Stimulated activated naive CD4-positive, alpha-beta T cell (primary cell): ENCODE data around the gene IRF8.

Experiments used
- DNase-seq, 6 experiments: peaks; one replicate each; lab custom pipeline; 2025; lab: John Stamatoyannopoulos, UW

The IRF8 gene

GRCh38 chr16:85959686-85960085 lies 60.7 kb downstream of the IRF8 start:
- no peak for DNase-seq

GRCh38 chr16:85960486-85961046 lies 61.6 kb downstream of the IRF8 start:
- DNase-seq, result no peak

GRCh38 chr16:85961988-85962915 lies 63.3 kb downstream of the IRF8 start:
- DNase-seq, result no peak

GRCh38 chr16:85963753-85964285 lies 64.9 kb downstream of the IRF8 start:
- DNase-seq, result no peak

GRCh38 chr16:85965125-85965524 lies 66.2 kb downstream of the IRF8 start:
- DNase-seq, result no peak

- no peak for DNase-seq
Observed at GRCh38 chr16:85967111-85967510, 68.1 kb downstream of the IRF8 start.

GRCh38 chr16:85968041-85968920 lies 69.3 kb downstream of the IRF8 start:
- DNase-seq, result no peak

GRCh38 chr16:85969159-85969558 lies 70.2 kb downstream of the IRF8 start:
- no peak for DNase-seq

- no peak for DNase-seq
Observed at GRCh38 chr16:85969591-85969990, 70.6 kb downstream of the IRF8 start.

GRCh38 chr16:85970016-85970733 lies 71.2 kb downstream of the IRF8 start:
- DNase-seq, result no peak

GRCh38 chr16:85970738-85971137 lies 71.8 kb downstream of the IRF8 start:
- no peak for DNase-seq
